KBM-7 (cell line): Measurements from ENCODE around the gene JAZF1.

Experiments
- DNase-seq: peaks from one replicate; pipeline ENCODE4 v3.0.0-alpha.2; 2015
- in situ Hi-C: fragments of 300-500 bp; cut with MboI; formaldehyde crosslinking; loops from 2 replicates; pipeline ENCODE4 v1.14.3; 2020; ENCODE audit warnings: low sequenced_read_pairs, low pct_unique_long_range_greater_than_20kb, mixed read lengths

JAZF1 gene

GRCh38 chr7:28170701-28171100 lies 9.9 kb downstream of the JAZF1 start:
- no peak for DNase-seq
- in situ Hi-C loops, result no loop called here

GRCh38 chr7:28169230-28169629 lies 11.4 kb downstream of the JAZF1 start:
- in situ Hi-C loops, result no loop called here
- no peak for DNase-seq

- DNase-seq, result no peak
- in situ Hi-C loops, result no loop called here
These were observed 12.0 kb downstream of the JAZF1 start for GRCh38 chr7:28168393-28169158.

GRCh38 chr7:28166982-28167715 lies 13.4 kb downstream of the JAZF1 start:
- in situ Hi-C loops, result no loop called here
- no peak for DNase-seq

- in situ Hi-C loops, result no loop called here
- no peak for DNase-seq
These were observed 14.3 kb downstream of the JAZF1 start for GRCh38 chr7:28165961-28166955.

- no peak for DNase-seq
- in situ Hi-C loops, result no loop called here
These were observed 15.3 kb downstream of the JAZF1 start for GRCh38 chr7:28165261-28165660.

- DNase-seq, result no peak
- in situ Hi-C loops, result no loop called here
These were observed 16.6 kb downstream of the JAZF1 start for GRCh38 chr7:28163949-28164348.

- in situ Hi-C loops, result no loop called here
- no peak for DNase-seq
These were observed 19.3 kb downstream of the JAZF1 start for GRCh38 chr7:28161331-28161730.

GRCh38 chr7:28160551-28160991 lies 20.0 kb downstream of the JAZF1 start:
- DNase-seq, result no peak
- in situ Hi-C loops, result no loop called here

- in situ Hi-C loops, result no loop called here
- DNase-seq, result no peak
These were observed 22.7 kb downstream of the JAZF1 start for GRCh38 chr7:28157831-28158416.

GRCh38 chr7:28157076-28157745 lies 23.4 kb downstream of the JAZF1 start:
- in situ Hi-C loops, result no loop called here
- DNase-seq, result no peak

GRCh38 chr7:28156401-28156800 lies 24.2 kb downstream of the JAZF1 start:
- in situ Hi-C loops, result no loop called here

GRCh38 chr7:28155964-28156363 lies 24.6 kb downstream of the JAZF1 start:
- in situ Hi-C loops, result no loop called here
- no peak for DNase-seq

More at GRCh38 chr7:28156401-28156800, 24.2 kb downstream of the JAZF1 start:
- DNase-seq, result no peak

GRCh38 chr7:28155019-28155660 lies 25.5 kb downstream of the JAZF1 start:
- in situ Hi-C loops, result no loop called here
- peak; percentile 14 for DNase-seq

- in situ Hi-C loops, result no loop called here
- no peak for DNase-seq
These were observed 28.0 kb downstream of the JAZF1 start for GRCh38 chr7:28152594-28152993.

- in situ Hi-C loops, result no loop called here
These were observed 28.6 kb downstream of the JAZF1 start for GRCh38 chr7:28151965-28152364.

GRCh38 chr7:28149291-28150101 lies 31.1 kb downstream of the JAZF1 start:
- in situ Hi-C loops, result no loop called here
- no peak for DNase-seq

More at GRCh38 chr7:28151965-28152364, 28.6 kb downstream of the JAZF1 start:
- no peak for DNase-seq
